ENCODE data around the gene TOLLIP. TPM values are rescaled to one million over a fixed set of nuclear protein-coding genes. Genes with fewer than 3 reads are reported as not detected.

Gene TOLLIP
- total RNA-seq, 1 donor from 2014 or later = 58.4 TPM

GRCh38 chr11:1235901-1236315, 73.5 kb downstream of the TOLLIP start:
- Mint-ChIP-seq H3K4me1 (ENCODE audit: low read depth) (no peaks in the 10 kb centered on the region), H3K36me3 (ENCODE audit: low read depth) (no peaks in the 10 kb centered on the region), H3K4me3 (ENCODE audit: unreplicated experiment) (no peak overlapping the region), H3K27me3 (ENCODE audit: low read depth) (peaks cover 6% of the 10 kb centered on the region), H3K27ac (ENCODE audit: unreplicated experiment) (no peak overlapping the region), H3K9me3 (ENCODE audit: low read depth) (no peaks in the 10 kb centered on the region)
- peak; percentile 76 for DNase-seq (ENCODE audit: low spot score)
- TF ChIP-seq, protein P1, sequence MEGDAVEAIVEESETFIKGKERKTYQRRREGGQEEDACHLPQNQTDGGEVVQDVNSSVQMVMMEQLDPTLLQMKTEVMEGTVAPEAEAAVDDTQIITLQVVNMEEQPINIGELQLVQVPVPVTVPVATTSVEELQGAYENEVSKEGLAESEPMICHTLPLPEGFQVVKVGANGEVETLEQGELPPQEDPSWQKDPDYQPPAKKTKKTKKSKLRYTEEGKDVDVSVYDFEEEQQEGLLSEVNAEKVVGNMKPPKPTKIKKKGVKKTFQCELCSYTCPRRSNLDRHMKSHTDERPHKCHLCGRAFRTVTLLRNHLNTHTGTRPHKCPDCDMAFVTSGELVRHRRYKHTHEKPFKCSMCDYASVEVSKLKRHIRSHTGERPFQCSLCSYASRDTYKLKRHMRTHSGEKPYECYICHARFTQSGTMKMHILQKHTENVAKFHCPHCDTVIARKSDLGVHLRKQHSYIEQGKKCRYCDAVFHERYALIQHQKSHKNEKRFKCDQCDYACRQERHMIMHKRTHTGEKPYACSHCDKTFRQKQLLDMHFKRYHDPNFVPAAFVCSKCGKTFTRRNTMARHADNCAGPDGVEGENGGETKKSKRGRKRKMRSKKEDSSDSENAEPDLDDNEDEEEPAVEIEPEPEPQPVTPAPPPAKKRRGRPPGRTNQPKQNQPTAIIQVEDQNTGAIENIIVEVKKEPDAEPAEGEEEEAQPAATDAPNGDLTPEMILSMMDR (IDR thresholded peaks at IDR 0.05) = no peak

- peaks cover 7% of the 10 kb centered on the region for H3K27me3 Mint-ChIP-seq (ENCODE audit: low read depth)
- no peaks in the 10 kb centered on the region for H3K36me3 Mint-ChIP-seq (ENCODE audit: low read depth)
Observed at GRCh38 chr11:1235306-1235900, 74.0 kb downstream of the TOLLIP start.

GRCh38 chr11:1234771-1235305, 74.6 kb downstream of the TOLLIP start:
- Mint-ChIP-seq H3K27me3 (ENCODE audit: low read depth) (peaks cover 8% of the 10 kb centered on the region), H3K4me3 (ENCODE audit: unreplicated experiment) (no peak overlapping the region), H3K27ac (ENCODE audit: unreplicated experiment) (no peak overlapping the region), H3K9me3 (ENCODE audit: low read depth) (no peaks in the 10 kb centered on the region), H3K36me3 (ENCODE audit: low read depth) (no peaks in the 10 kb centered on the region), H3K4me1 (ENCODE audit: low read depth) (no peaks in the 10 kb centered on the region)
- peak; percentile 85 for DNase-seq (ENCODE audit: low spot score)
- TF ChIP-seq, protein P1 (IDR thresholded peaks at IDR 0.05) = no peak

More at GRCh38 chr11:1235306-1235900, 74.0 kb downstream of the TOLLIP start:
- TF ChIP-seq, protein P1 (IDR thresholded peaks at IDR 0.05) = no peak
- H3K4me3 Mint-ChIP-seq (ENCODE audit: unreplicated experiment) = no peak overlapping the region
- no peak overlapping the region for H3K27ac Mint-ChIP-seq (ENCODE audit: unreplicated experiment)
- H3K4me1 Mint-ChIP-seq (ENCODE audit: low read depth) = no peaks in the 10 kb centered on the region
- H3K9me3 Mint-ChIP-seq (ENCODE audit: low read depth) = no peaks in the 10 kb centered on the region
- DNase-seq (ENCODE audit: low spot score) = no peak

GRCh38 chr11:1234054-1234720, 75.2 kb downstream of the TOLLIP start:
- TF ChIP-seq, protein P1 (IDR thresholded peaks at IDR 0.05) = no peak
- H3K4me1 Mint-ChIP-seq (ENCODE audit: low read depth) = no peaks in the 10 kb centered on the region
- H3K4me3 Mint-ChIP-seq (ENCODE audit: unreplicated experiment) = no peak overlapping the region
- DNase-seq (ENCODE audit: low spot score) = peak; percentile 91
- H3K27me3 Mint-ChIP-seq (ENCODE audit: low read depth) = peaks cover 8% of the 10 kb centered on the region
- H3K9me3 Mint-ChIP-seq (ENCODE audit: low read depth) = no peaks in the 10 kb centered on the region
- no peaks in the 10 kb centered on the region for H3K36me3 Mint-ChIP-seq (ENCODE audit: low read depth)
- no peak overlapping the region for H3K27ac Mint-ChIP-seq (ENCODE audit: unreplicated experiment)

DNA sequence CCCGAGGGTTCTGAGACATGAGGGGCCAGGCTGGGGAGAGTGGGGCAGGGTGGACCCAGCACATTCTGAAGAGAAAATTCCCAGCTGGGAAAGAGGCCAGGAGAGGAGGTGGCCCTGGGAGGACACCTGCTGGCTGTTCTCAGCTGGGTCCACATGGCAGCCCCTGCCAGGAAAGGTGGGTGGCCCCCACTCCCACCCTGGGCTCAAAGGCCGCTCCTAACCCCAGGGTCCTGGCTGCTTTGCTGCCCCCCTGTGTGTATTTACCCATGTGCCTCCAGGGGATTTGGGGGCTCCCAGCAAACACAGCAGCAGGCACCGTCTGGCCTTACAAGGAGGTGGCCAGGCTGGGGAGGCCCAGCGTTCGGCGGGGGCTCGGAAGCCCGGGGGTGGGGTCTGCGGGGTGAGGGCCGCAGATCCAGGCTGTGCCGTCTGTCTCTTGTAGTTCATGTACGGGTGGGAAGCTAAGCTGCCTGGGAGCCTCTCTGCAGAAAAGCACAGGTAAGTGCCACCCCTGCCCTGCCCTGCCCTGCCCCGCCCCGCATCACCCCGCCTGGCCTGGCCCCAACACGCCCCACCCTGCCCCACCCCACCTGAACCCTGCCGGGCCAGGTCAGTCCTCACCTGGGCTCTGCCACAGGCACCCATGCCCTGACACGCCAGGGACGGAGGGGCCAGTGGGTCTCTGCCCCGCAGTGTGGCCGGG, 75.9 kb downstream of the TOLLIP start:
- DNase-seq (ENCODE audit: low spot score) = peak; percentile 81
- H3K27me3 Mint-ChIP-seq (ENCODE audit: low read depth) = peaks cover 8% of the 10 kb centered on the region
- TF ChIP-seq, protein P1 (IDR thresholded peaks at IDR 0.05) = peak; percentile 22
- H3K36me3 Mint-ChIP-seq (ENCODE audit: low read depth) = no peaks in the 10 kb centered on the region
- no peaks in the 10 kb centered on the region for H3K4me1 Mint-ChIP-seq (ENCODE audit: low read depth)
- H3K9me3 Mint-ChIP-seq (ENCODE audit: low read depth) = no peaks in the 10 kb centered on the region
- H3K27ac Mint-ChIP-seq (ENCODE audit: unreplicated experiment) = no peak overlapping the region
- no peak overlapping the region for H3K4me3 Mint-ChIP-seq (ENCODE audit: unreplicated experiment)
